GM13977 (cell line): Measurements from ENCODE around the gene ENTPD8.
"Not testable (repeated sequence)": the region's sequence is repeated elsewhere in the genome, so short reads cannot be mapped to it uniquely, and the experiment has no call there.

ENCODE experiments used
- DNase-seq: peaks from one replicate; pipeline ENCODE4 v3.0.0; 2012; ENCODE audit warnings: low spot score
- in situ Hi-C: fragments of 300-500 bp; cut with MboI; formaldehyde crosslinking; loops from one replicate; pipeline ENCODE4 v1.12.0; 2022; ENCODE audit warnings: low sequenced_read_pairs, low pct_unique_long_range_greater_than_20kb, mixed read lengths, inconsistent platforms; ENCODE audit not compliant: unreplicated experiment
- TF ChIP-seq, protein P1 (sequence below): IDR thresholded peaks from 2 replicates; pipeline ENCODE4 v1.5.1; 2012; ENCODE audit warnings: mild to moderate bottlenecking, control low read depth; ENCODE audit not compliant: insufficient read depth; ENCODE audit errors: extremely low read depth, missing control alignments

ENTPD8 gene

DNA sequence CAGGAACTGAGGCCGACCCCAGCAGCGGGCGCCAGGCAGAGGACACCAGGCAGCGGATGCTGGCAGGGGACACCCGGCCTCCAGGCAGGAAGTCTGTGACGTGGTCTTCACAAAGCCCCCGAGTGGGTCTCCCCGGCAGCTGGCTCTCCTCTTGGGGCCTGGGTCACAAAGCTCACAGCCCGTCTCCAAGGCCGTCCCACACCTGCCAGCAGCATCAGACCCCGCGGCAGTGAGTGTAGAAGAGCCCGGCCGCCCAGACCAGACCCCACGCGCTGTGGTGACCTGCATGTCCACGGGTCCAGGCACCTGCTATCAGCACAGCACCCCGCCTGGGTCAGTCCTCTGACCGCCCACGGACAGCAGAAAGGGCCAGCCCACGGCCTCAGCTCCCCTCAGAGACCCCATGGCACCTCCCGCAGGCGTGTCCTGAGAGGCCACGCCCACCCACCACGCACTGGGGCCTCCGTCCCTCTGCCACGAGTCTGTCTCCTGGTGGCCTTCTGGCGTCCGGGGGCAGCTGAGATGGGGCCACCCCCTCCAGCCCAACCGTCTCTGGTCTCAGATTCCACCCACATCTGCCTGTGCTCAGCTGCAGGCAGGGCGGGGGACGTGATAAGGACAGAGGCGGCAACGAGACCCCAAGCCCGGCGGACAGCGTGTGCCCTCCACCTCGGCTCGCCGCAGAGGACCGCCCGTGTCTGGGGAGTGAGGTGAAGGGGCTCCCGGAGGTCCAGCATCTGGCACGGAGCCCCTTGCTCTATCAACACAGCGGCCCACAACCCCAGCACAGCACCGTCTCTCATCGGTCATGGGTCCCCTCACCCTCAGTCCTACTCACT lies 52.3 kb downstream of the ENTPD8 start:
- TF ChIP-seq, protein P1, sequence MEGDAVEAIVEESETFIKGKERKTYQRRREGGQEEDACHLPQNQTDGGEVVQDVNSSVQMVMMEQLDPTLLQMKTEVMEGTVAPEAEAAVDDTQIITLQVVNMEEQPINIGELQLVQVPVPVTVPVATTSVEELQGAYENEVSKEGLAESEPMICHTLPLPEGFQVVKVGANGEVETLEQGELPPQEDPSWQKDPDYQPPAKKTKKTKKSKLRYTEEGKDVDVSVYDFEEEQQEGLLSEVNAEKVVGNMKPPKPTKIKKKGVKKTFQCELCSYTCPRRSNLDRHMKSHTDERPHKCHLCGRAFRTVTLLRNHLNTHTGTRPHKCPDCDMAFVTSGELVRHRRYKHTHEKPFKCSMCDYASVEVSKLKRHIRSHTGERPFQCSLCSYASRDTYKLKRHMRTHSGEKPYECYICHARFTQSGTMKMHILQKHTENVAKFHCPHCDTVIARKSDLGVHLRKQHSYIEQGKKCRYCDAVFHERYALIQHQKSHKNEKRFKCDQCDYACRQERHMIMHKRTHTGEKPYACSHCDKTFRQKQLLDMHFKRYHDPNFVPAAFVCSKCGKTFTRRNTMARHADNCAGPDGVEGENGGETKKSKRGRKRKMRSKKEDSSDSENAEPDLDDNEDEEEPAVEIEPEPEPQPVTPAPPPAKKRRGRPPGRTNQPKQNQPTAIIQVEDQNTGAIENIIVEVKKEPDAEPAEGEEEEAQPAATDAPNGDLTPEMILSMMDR = no peak
- DNase-seq = no peak
- in situ Hi-C loops = no loop called here

GRCh38 chr9:137387891-137388560 lies 53.1 kb downstream of the ENTPD8 start:
- in situ Hi-C loops = no loop called here
- no peak for DNase-seq
- TF ChIP-seq, protein P1 = no peak

- in situ Hi-C loops = no loop called here
- TF ChIP-seq, protein P1 = no peak
- DNase-seq = no peak
Measured at GRCh38 chr9:137387114-137387890, 53.9 kb downstream of the ENTPD8 start.

DNA sequence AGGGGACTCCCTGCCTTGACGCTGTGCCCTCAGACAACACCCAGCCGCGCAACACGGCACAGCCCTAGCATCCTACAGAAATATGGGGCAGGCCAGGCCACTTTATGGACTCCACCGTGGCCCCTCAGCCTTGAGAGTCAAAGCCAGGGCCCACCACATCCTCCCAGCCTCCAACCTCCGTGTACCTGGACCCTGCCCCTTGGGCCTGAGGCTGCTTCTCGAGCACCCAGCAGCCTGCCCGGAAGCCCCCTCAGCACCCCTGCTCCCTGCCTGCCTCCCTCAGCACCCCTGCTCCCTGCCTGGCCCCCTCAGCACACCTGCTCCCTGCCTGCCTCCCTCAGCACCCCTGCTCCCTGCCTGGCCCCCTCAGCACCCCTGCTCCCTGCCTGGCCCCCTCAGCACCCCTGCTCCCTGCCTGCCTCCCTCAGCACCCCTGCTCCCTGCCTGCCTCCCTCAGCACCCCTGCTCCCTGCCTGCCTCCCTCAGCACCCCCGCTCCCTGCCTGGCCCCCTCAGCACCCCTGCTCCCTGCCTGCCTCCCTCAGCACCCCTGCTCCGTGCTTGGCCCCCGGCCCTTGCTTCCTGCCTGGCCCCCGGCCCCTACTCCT lies 54.5 kb downstream of the ENTPD8 start:
- in situ Hi-C loops, DNase-seq: not testable (repeated sequence)

DNA sequence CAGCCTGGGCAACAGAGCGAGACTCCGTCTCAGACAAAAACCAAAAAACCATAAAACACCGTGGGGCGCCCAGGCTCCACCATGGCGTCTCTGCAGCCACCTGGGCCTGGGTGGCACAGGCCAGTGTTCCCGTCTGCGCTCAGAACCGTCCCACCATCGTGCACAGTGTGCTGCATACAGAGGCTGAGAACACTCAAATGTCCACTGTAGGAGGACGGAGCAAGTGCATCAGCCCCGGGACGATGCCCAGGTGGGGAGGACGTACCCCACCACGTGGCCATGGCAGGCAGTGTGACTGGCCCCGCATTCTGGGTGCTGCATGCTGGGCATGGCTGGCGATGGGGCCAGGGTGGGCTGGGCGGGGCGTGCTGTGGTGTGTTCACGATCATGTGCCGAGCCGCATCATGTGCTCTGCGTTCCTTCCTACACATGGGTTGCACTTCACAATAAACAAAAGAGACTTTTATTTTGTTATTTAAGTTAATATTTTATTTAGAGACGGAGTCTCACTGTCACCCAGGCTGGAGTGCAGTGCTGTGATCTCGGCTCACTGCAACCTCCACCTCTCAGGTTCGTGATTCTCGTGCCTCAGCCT lies 56.0 kb downstream of the ENTPD8 start:
- TF ChIP-seq, protein P1 = no peak
- no peak for DNase-seq
- in situ Hi-C loops = no loop called here
